Right lobe of liver (tissue), 6 donors: Measurements from ENCODE around the gene NKG7. TPM values are rescaled to one million over a fixed set of nuclear protein-coding genes. Genes with fewer than 3 reads are reported as not detected.

Experiments used
- ATAC-seq, 4 donors: fragments of 200-7000 bp; cut with Tn5 transposase; one replicate each; pipeline ENCODE4 v1.9.1; 2020; ENCODE audit warnings: mild to moderate bottlenecking in 4 of 4, moderate library complexity in 4 of 4
- DNase-seq, 3 donors: peaks; one replicate each; pipeline ENCODE4 v3.0.0-alpha.2; 2020
- H3K27ac ChIP-seq, 3 donors: fragments of 200-600 bp; one replicate each; pipeline ENCODE4 v1.8.0; 2022
- H3K27me3 ChIP-seq, 2 donors: fragments of 200-600 bp; one replicate each; pipeline ENCODE4 v1.8.0; 2022
- H3K36me3 ChIP-seq, 4 donors: fragments of 200-600 bp; sonication (generic) in 1 of 4; one replicate each; pipeline versions ENCODE4 v1.5.1 to v1.8.0; 2017 to 2022; ENCODE audit warnings: control low read depth in 1 of 4
- H3K4me1 ChIP-seq, 4 donors: fragments of 200-600 bp; sonication (generic) in 1 of 4; one replicate each; pipeline versions ENCODE4 v1.5.1 to v1.8.0; 2017 to 2022; ENCODE audit warnings: control low read depth in 1 of 4
- H3K4me3 ChIP-seq, 3 donors: fragments of 200-600 bp; one replicate each; pipeline ENCODE4 v1.8.0; 2022
- H3K9me3 ChIP-seq, 4 donors: fragments of 200-600 bp; sonication (generic) in 1 of 4; one replicate each; pipeline versions ENCODE4 v1.5.1 to v1.8.0; 2017 to 2022; ENCODE audit warnings: control low read depth in 1 of 4
- POLR2A ChIP-seq: fragments of 450-650 bp; IDR thresholded peaks from one replicate; pipeline ENCODE4 v1.6.1; 2017; ENCODE audit warnings: antibody characterized with exemption, mild to moderate bottlenecking
- WGBS: methylation state at CpG from one replicate; pipeline ENCODE4 v1.1.6; 2018; ENCODE audit warnings: low coverage, low lambda C conversion rate; ENCODE audit not compliant: insufficient coverage; ENCODE audit errors: missing lambda C conversion rate; 5-methylcytosine and 5-hydroxymethylcytosine counted together
- intact Hi-C, 2 donors: fragments of 100-400 bp; cut with DNase I; formaldehyde crosslinking; loops; one replicate each; pipeline versions ENCODE4 v1.11.2 to v1.14.1; 2022
- total RNA-seq, 6 experiments: library from RNA; depleted of rRNA in 2 of 6; stranded (reverse); fragments of >200 nt in 2 of 6; fragmentation: NEBNext Ultra II Directional in 3 of 6; extraction: Animal tissue kit (Norgen Biotek cat#: 25700) in 3 of 6; gene quantifications; one replicate each; pipeline versions ENCODE4 v1.1.0 to v1.2.4, GENCODE V29; 2016 to 2023
- TF ChIP-seq, protein P1 (sequence below), 4 donors: fragments of 200-600 bp in 3 of 4; fragments of 450-650 bp in 1 of 4; IDR thresholded peaks; one replicate each; pipeline versions ENCODE4 v1.5.1 to v1.8.0; 2016 to 2022; ENCODE audit warnings: antibody characterized with exemption in 4 of 4, mild to moderate bottlenecking in 2 of 4
- donor health status: DM: no; HTN: yes; CAD: no.
- donor health status: DM: no; HTN: no; CAD: no.
- donor health status: DM: no; HTN: no; CAD: no.
- donor health status: DM: no; HTN: yes; CAD: no.
- donor health status: DM: no; HTN: yes; CAD: no.

The NKG7 gene
- total RNA-seq, 6 experiments from 2014 or later: 1.7 to 7.7 (median 4.1) TPM

DNA sequence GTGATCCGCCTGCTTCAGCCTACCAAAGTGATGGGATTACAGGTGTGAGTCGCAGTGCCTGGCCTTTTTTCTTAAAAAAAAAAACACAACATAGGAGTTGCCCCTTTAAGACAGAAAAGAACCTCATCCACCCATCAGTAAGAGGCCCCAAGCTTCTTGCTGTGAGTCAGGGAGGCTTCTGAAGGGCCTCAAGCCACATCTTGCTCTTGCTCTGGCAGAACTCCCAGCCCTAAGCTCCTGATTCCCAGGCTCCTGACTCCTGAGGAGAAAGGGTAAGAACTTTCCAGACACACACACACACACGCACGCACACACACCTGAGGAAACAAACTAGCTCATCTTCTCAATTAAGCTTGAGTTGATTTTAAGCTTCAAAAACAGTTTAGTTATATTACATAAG, 13.2 kb downstream of the NKG7 start:
- 93% methylated on average over 4 of the region's 4 CpGs for WGBS
- DNase-seq (no peak), ATAC-seq (no peak)
- H3K36me3 ChIP-seq: no peaks in the 10 kb centered on the region
- H3K27me3 ChIP-seq: no peaks in the 10 kb centered on the region
- H3K9me3 ChIP-seq: no peaks in the 10 kb centered on the region
- intact Hi-C loops: no loop called here
- TF ChIP-seq POLR2A: no peak
- TF ChIP-seq, protein P1, sequence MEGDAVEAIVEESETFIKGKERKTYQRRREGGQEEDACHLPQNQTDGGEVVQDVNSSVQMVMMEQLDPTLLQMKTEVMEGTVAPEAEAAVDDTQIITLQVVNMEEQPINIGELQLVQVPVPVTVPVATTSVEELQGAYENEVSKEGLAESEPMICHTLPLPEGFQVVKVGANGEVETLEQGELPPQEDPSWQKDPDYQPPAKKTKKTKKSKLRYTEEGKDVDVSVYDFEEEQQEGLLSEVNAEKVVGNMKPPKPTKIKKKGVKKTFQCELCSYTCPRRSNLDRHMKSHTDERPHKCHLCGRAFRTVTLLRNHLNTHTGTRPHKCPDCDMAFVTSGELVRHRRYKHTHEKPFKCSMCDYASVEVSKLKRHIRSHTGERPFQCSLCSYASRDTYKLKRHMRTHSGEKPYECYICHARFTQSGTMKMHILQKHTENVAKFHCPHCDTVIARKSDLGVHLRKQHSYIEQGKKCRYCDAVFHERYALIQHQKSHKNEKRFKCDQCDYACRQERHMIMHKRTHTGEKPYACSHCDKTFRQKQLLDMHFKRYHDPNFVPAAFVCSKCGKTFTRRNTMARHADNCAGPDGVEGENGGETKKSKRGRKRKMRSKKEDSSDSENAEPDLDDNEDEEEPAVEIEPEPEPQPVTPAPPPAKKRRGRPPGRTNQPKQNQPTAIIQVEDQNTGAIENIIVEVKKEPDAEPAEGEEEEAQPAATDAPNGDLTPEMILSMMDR (IDR thresholded peaks at IDR 0.05): no peak
- H3K4me1 ChIP-seq: peaks cover 0 to 67% (median 17%) of the 10 kb centered on the region in 4 donors
- H3K4me3 ChIP-seq: no peak overlapping the region
- H3K27ac ChIP-seq: peak overlapping the region in 1 of 3 donors; percentile 78

DNA sequence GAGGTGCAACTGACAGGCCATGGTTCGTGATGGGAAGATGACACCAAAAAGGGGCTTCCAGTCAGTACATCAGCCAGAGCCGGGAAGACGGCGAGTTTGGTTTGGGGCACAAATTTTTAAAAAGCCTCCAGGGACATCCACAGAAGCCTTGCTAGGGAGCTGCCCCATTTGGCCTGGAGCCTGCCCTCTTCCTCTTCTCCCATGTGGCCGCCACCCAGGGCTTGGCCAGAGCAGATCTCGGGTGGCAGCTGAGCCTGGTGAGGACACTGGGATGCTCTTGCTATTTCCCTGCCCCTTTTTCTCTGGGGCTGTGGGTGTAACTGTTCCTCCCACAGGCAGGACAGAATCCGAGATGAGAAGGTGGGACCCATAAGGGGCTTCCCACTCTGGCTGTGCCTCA, 14.5 kb downstream of the NKG7 start:
- WGBS: 80% methylated on average over 2 of the region's 7 CpGs
- H3K27me3 ChIP-seq: no peaks in the 10 kb centered on the region
- peak overlapping the region in 2 of 3 donors; percentile 31 to 78 for H3K27ac ChIP-seq
- H3K36me3 ChIP-seq: peaks cover 0 to 2% (median under 1%) of the 10 kb centered on the region in 4 donors
- peaks cover 0 to 56% (median 18%) of the 10 kb centered on the region in 4 donors for H3K4me1 ChIP-seq
- no peak overlapping the region for H3K4me3 ChIP-seq
- no peak for TF ChIP-seq POLR2A
- TF ChIP-seq, protein P1 (IDR thresholded peaks at IDR 0.05): no peak
- intact Hi-C loops: no loop called here
- no peak for DNase-seq
- H3K9me3 ChIP-seq: no peaks in the 10 kb centered on the region
- ATAC-seq: peak in 1 of 4 donors; percentile 24

DNA sequence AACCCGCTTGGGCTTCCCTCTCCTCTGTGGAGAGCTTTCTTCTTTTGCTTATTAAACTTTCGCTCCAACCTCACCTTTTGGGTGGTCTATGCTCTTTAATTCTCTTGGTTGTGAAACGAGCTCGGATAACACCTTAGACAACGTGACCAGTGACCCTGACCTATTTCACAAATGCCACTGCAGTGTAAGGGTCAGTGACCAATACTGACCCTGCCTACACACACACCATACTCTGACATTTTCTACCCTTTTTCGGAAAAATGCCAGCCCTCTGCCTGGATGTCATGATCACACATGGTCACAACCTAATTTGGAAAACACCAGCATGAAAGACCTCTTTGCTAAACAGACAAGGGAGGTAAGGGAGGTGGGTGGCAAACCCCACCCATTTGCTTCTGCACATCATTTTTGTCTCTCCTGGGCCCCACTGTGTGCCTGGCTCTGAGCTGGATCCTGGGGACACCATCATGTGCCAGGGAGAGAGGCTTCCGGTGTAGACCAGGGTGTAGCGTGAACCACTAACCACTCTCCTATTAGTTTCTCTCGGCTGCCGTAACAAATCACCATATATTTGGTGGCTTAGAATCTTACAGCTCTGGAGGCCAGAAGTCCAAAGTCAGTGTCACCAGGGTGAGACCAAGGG, 16.2 kb downstream of the NKG7 start:
- Histone ChIP-seq H3K4me3 (no peak overlapping the region), H3K36me3 (peaks cover 0 to 17% (median 8%) of the 10 kb centered on the region in 4 donors), H3K9me3 (no peaks in the 10 kb centered on the region), H3K27me3 (no peaks in the 10 kb centered on the region), H3K4me1 (peaks cover 0 to 57% (median 15%) of the 10 kb centered on the region in 4 donors), H3K27ac (peak overlapping the region; percentile 74 to 80 (median 78))
- TF ChIP-seq, protein P1 (IDR thresholded peaks at IDR 0.05): no peak
- no peak for TF ChIP-seq POLR2A
- peak; percentile 85 to 92 (median 88) for ATAC-seq
- 45% methylated on average over 8 of the region's 10 CpGs for WGBS
- intact Hi-C loops: no loop called here
- DNase-seq: peak in 1 of 3 donors; percentile 86

DNA sequence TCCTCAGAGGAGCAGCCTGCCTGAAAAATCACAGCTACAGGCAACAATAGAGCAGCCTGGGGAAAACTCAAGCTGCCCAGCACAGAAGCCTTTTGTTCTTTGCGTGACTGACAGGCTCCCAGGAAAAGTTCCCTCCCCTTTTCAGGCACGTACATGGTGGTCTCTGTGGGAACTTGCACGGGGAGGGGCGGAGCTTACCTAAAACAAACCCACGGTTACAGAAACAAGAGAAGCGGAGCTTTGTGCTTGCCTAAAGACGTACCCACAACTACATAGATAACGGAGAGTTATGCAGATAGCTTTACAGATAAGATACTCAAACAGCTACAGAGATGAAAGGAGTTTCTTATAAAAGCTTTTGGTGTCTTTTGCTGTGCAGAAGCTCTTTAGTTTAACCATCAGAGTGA, 17.7 kb downstream of the NKG7 start:
- Histone ChIP-seq H3K4me1 (peaks cover 0 to 64% (median 15%) of the 10 kb centered on the region in 4 donors), H3K27me3 (no peaks in the 10 kb centered on the region), H3K27ac (peak overlapping the region in 1 of 3 donors; percentile 41), H3K9me3 (no peaks in the 10 kb centered on the region), H3K4me3 (no peak overlapping the region), H3K36me3 (peaks cover 0 to 29% (median 16%) of the 10 kb centered on the region in 4 donors)
- DNase-seq (no peak), ATAC-seq (no peak)
- intact Hi-C loops: no loop called here
- TF ChIP-seq, protein P1 (IDR thresholded peaks at IDR 0.05): no peak
- TF ChIP-seq POLR2A: no peak
- 24% methylated on average over 6 of the region's 8 CpGs for WGBS
